HAP-1 (cell line): ENCODE data around the gene TBC1D16.
"Not testable (repeated sequence)": the region's sequence is repeated elsewhere in the genome, so short reads cannot be mapped to it uniquely, and the experiment has no call there.

Experiments
- DNase-seq, 2 experiments: peaks; one replicate each; pipeline ENCODE4 v3.0.0-alpha.2; 2016 to 2020; ENCODE audit warnings: low spot score in 2 of 2
- H3K27me3 ChIP-seq: fragments of 250-450 bp; sonication (Bioruptor Pico); 2 replicates; pipeline ENCODE4 v1.5.1; 2020; ENCODE audit warnings: low read depth, mild to moderate bottlenecking, moderate library complexity
- H3K36me3 ChIP-seq: fragments of 250-450 bp; sonication (Bioruptor Pico); replicated peaks from 2 replicates; pipeline ENCODE4 v1.5.1; 2020; ENCODE audit warnings: mild to moderate bottlenecking
- H3K4me1 ChIP-seq: fragments of 250-450 bp; sonication (Bioruptor Pico); 2 replicates; pipeline ENCODE4 v1.5.1; 2020; ENCODE audit warnings: mild to moderate bottlenecking
- H3K4me3 ChIP-seq: fragments of 250-450 bp; sonication (Bioruptor Pico); 2 replicates; pipeline ENCODE4 v1.5.1; 2020; ENCODE audit warnings: mild to moderate bottlenecking, moderate library complexity
- H3K9me3 ChIP-seq: fragments of 250-450 bp; sonication (Bioruptor Pico); 2 replicates; pipeline ENCODE4 v1.5.1; 2020; ENCODE audit warnings: mild to moderate bottlenecking, moderate library complexity
- in situ Hi-C: fragments of 300-500 bp; cut with MboI; formaldehyde crosslinking; loops from 3 replicates; pipeline ENCODE4 v1.14.3; 2020; ENCODE audit warnings: low sequenced_read_pairs, inconsistent platforms, mixed read lengths

TBC1D16 gene

DNA sequence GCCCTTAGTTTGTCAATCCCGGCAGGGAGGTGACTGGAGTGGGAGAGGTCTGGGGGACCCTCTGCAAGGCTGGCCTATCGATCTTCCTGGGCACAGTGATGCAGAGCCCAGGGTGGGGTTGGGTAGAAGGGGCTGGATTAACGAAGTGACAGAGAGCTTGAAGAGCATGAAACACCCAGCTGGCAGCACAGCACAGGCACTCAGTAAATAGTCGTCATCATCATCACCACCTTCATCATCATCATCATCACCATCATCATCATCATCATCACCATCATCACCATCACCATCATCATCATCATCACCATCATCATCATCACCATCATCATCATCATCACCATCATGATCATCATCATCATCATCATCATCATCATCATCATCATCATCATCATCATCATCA is 142.2 kb downstream of the TBC1D16 start:
- in situ Hi-C loops, H3K9me3 ChIP-seq, DNase-seq, H3K4me1 ChIP-seq, H3K36me3 ChIP-seq, H3K4me3 ChIP-seq, H3K27me3 ChIP-seq: not testable (repeated sequence)

DNA sequence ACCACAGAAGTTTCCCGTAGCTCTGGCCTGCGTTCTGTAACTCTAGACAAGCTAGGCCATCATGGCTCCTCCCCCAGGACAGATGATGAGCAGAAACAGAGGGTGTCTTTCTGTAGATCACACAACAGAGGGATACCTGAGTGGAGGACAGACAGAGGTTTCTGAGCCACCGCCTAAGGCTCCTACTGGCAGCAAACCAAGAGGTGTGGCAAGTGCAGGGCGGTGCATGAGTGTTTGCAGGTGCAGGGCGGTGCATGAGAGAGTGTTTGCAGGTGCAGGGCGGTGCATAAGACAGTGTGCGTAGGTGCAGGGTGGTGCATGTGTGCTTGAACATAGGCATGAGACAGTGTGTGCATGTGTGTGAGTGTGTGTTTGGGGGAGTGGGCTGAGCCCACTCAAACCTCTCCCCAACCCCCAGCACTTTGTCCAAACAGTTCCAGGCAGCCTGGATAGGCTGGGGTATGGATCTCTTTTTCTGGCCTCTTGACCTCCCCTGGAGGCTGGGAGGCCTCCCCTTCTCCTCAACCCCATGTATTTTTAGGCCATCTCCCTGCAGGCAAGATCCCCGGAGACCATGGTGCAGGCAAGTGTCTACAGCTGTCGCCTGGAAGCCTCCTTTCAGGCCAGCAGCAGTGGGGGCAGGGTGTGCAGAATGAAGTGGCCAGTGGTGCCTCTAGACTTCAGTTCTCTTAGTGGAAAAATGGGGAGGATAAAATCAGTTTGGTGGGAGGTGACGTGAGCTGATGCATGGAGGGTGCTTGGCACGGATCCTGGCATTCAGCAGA is 143.0 kb downstream of the TBC1D16 start:
- Histone ChIP-seq H3K9me3 (no peaks in the 10 kb centered on the region), H3K36me3 (no peaks in the 10 kb centered on the region), H3K27me3 (peaks cover 5% of the 10 kb centered on the region), H3K4me3 (no peak overlapping the region), H3K4me1 (no peaks in the 10 kb centered on the region)
- no peak for DNase-seq
- in situ Hi-C loops: no loop called here

- Histone ChIP-seq H3K9me3 (no peaks in the 10 kb centered on the region), H3K4me3 (no peak overlapping the region), H3K4me1 (no peaks in the 10 kb centered on the region), H3K36me3 (no peaks in the 10 kb centered on the region), H3K27me3 (peaks cover 5% of the 10 kb centered on the region)
- in situ Hi-C loops: no loop called here
- no peak for DNase-seq
These were observed 144.4 kb downstream of the TBC1D16 start for GRCh38 chr17:79891113-79891730.

DNA sequence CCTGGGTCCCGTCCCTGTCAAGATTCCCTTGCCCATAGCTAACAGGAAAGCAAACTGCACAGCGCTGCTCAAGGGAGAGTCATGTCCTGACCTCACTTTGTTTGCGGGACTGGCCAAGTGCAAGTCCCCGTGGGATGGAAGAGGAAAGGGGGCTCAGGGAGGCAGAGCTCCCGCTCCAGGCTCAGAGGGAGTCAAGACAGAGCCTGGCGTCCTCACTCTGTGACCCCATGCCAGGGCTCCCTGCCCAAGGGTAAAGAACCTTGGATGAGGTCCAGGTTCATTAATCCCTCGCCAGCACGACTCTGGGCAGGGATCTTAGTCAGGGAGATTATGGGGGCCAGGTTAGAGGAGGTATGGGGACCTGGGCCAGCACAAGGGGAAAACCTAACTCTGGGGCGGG is 145.0 kb downstream of the TBC1D16 start:
- no peak for DNase-seq
- Histone ChIP-seq H3K4me1 (no peaks in the 10 kb centered on the region), H3K9me3 (no peaks in the 10 kb centered on the region), H3K4me3 (no peak overlapping the region), H3K36me3 (no peaks in the 10 kb centered on the region), H3K27me3 (peaks cover 5% of the 10 kb centered on the region)
- in situ Hi-C loops: no loop called here

GRCh38 chr17:79888811-79889634 is 146.6 kb downstream of the TBC1D16 start:
- in situ Hi-C loops: no loop called here
- Histone ChIP-seq H3K27me3 (peaks cover 3% of the 10 kb centered on the region), H3K36me3 (no peaks in the 10 kb centered on the region), H3K4me1 (no peaks in the 10 kb centered on the region), H3K9me3 (no peaks in the 10 kb centered on the region), H3K4me3 (no peak overlapping the region)
- DNase-seq: no peak

- Histone ChIP-seq H3K36me3 (no peaks in the 10 kb centered on the region), H3K27me3 (peaks cover 3% of the 10 kb centered on the region), H3K4me3 (no peak overlapping the region), H3K9me3 (no peaks in the 10 kb centered on the region), H3K4me1 (no peaks in the 10 kb centered on the region)
- DNase-seq: no peak
- in situ Hi-C loops: no loop called here
These were observed 147.6 kb downstream of the TBC1D16 start for GRCh38 chr17:79888009-79888540.

GRCh38 chr17:79887451-79887991 is 148.2 kb downstream of the TBC1D16 start:
- in situ Hi-C loops: no loop called here
- peaks cover 3% of the 10 kb centered on the region for H3K27me3 ChIP-seq
- DNase-seq: no peak
- peaks cover under 1% of the 10 kb centered on the region; the same call in 1 of the 2 replicates for H3K4me1 ChIP-seq
- no peak overlapping the region for H3K4me3 ChIP-seq
- H3K9me3 ChIP-seq: no peaks in the 10 kb centered on the region
- no peaks in the 10 kb centered on the region for H3K36me3 ChIP-seq

- H3K9me3 ChIP-seq: no peaks in the 10 kb centered on the region
- no peaks in the 10 kb centered on the region for H3K27me3 ChIP-seq
- DNase-seq: no peak
- peaks cover 2% of the 10 kb centered on the region; the same call in 1 of the 2 replicates for H3K4me1 ChIP-seq
- in situ Hi-C loops: no loop called here
- no peaks in the 10 kb centered on the region for H3K36me3 ChIP-seq
- no peak overlapping the region for H3K4me3 ChIP-seq
These were observed 152.5 kb downstream of the TBC1D16 start for GRCh38 chr17:79883202-79883601.
